ENCODE measurements around the gene ETFBKMT. TPM values are rescaled to one million over a fixed set of nuclear protein-coding genes. Genes with fewer than 3 reads are reported as not detected.

Gene ETFBKMT
- polyA plus RNA-seq, 1 donor (not counting 4 experiments of a cell fraction or from before 2014, with no cell fraction given): 1.4 TPM

GRCh38 chr12:31627456-31628054 lies 31.9 kb upstream of the ETFBKMT start:
- Histone ChIP-seq H3K9ac (ENCODE audit: control insufficient read depth, extremely low read depth, insufficient read depth, low read length) (no peak overlapping the region), H2AFZ (ENCODE audit: control insufficient read depth, low read length) (no peak overlapping the region), H3K4me3 (ENCODE audit: control insufficient read depth in 2 of 3, extremely low read depth in 1 of 3, insufficient read depth in 2 of 3, low read depth in 1 of 3, low read length in 3 of 3) (no peak overlapping the region), H3K27ac (ENCODE audit: control insufficient read depth, insufficient read depth, low read length) (no peak overlapping the region), H3K9me1 (ENCODE audit: control insufficient read depth, extremely low read depth, insufficient read depth, low read length) (no peaks in the 10 kb centered on the region), H3K79me2 (ENCODE audit: control insufficient read depth, insufficient read depth, low read length) (no peaks in the 10 kb centered on the region), H3K9me3 (ENCODE audit: control insufficient read depth, low read depth, low read length) (no peaks in the 10 kb centered on the region), H4K20me1 (ENCODE audit: control insufficient read depth, extremely low read depth, insufficient read depth, low read length) (no peaks in the 10 kb centered on the region), H3K36me3 (ENCODE audit: control insufficient read depth in 2 of 2, extremely low read depth in 1 of 2, insufficient read depth in 2 of 2, low read length in 2 of 2) (no peaks in the 10 kb centered on the region), H3K4me2 (ENCODE audit: control insufficient read depth, extremely low read depth, insufficient read depth, low read depth, low read length) (no peak overlapping the region), H3K27me3 (ENCODE audit: control insufficient read depth, extremely low read depth, insufficient read depth, low read length) (no peaks in the 10 kb centered on the region), H3K4me1 (ENCODE audit: control insufficient read depth, extremely low read depth, insufficient read depth, low read length) (no peaks in the 10 kb centered on the region)
- DNase-seq (ENCODE audit: low read depth, low spot score) (no peak), FAIRE-seq (no peak)
- TF ChIP-seq CTCF (optimal IDR thresholded peaks at IDR 0.05 in 1 of 3, IDR thresholded peaks at IDR 0.05 in 1 of 3, conservative IDR thresholded peaks at IDR 0.05 in 1 of 3; ENCODE audit: extremely low read depth in 1 of 3, insufficient read depth in 2 of 3, low read length in 3 of 3): no peak
- no peak for TF ChIP-seq EZH2 (IDR thresholded peaks at IDR 0.05; ENCODE audit: low read length)
- dilution Hi-C loops (cut with MboI; ENCODE audit: extremely low pct_ligation_motif_present, low sequenced_read_pairs): no loop called here

GRCh38 chr12:31629756-31630732 lies 29.4 kb upstream of the ETFBKMT start:
- no peak overlapping the region for H3K4me3 ChIP-seq (ENCODE audit: control insufficient read depth in 2 of 3, extremely low read depth in 1 of 3, insufficient read depth in 2 of 3, low read depth in 1 of 3, low read length in 3 of 3)
- no peak overlapping the region for H3K27ac ChIP-seq (ENCODE audit: control insufficient read depth, insufficient read depth, low read length)
- dilution Hi-C loops (cut with MboI; ENCODE audit: extremely low pct_ligation_motif_present, low sequenced_read_pairs): no loop called here
- H3K36me3 ChIP-seq (ENCODE audit: control insufficient read depth in 2 of 2, extremely low read depth in 1 of 2, insufficient read depth in 2 of 2, low read length in 2 of 2): no peaks in the 10 kb centered on the region
- H3K9me1 ChIP-seq (ENCODE audit: control insufficient read depth, extremely low read depth, insufficient read depth, low read length): no peaks in the 10 kb centered on the region
- no peak overlapping the region for H3K9ac ChIP-seq (ENCODE audit: control insufficient read depth, extremely low read depth, insufficient read depth, low read length)
- no peak for DNase-seq (ENCODE audit: low read depth, low spot score)
- H3K9me3 ChIP-seq (ENCODE audit: control insufficient read depth, low read depth, low read length): no peaks in the 10 kb centered on the region
- FAIRE-seq: no peak
- no peaks in the 10 kb centered on the region for H3K79me2 ChIP-seq (ENCODE audit: control insufficient read depth, insufficient read depth, low read length)
- TF ChIP-seq CTCF (optimal IDR thresholded peaks at IDR 0.05 in 1 of 3, IDR thresholded peaks at IDR 0.05 in 1 of 3, conservative IDR thresholded peaks at IDR 0.05 in 1 of 3; ENCODE audit: extremely low read depth in 1 of 3, insufficient read depth in 2 of 3, low read length in 3 of 3) (no peak), EZH2 (IDR thresholded peaks at IDR 0.05; ENCODE audit: low read length) (no peak)
- no peak overlapping the region for H2AFZ ChIP-seq (ENCODE audit: control insufficient read depth, low read length)
- H3K4me2 ChIP-seq (ENCODE audit: control insufficient read depth, extremely low read depth, insufficient read depth, low read depth, low read length): no peak overlapping the region
- H4K20me1 ChIP-seq (ENCODE audit: control insufficient read depth, extremely low read depth, insufficient read depth, low read length): no peaks in the 10 kb centered on the region
- no peaks in the 10 kb centered on the region for H3K4me1 ChIP-seq (ENCODE audit: control insufficient read depth, extremely low read depth, insufficient read depth, low read length)
- no peaks in the 10 kb centered on the region for H3K27me3 ChIP-seq (ENCODE audit: control insufficient read depth, extremely low read depth, insufficient read depth, low read length)

All from keratinocyte (primary cell).